Measurements from ENCODE around the gene WDR6. TPM values are rescaled to one million over a fixed set of nuclear protein-coding genes. Genes with fewer than 3 reads are reported as not detected.

The WDR6 gene
- total and polyA plus RNA-seq, 4 donors, result 29.4 to 50.9 (median 47.0) TPM

DNA sequence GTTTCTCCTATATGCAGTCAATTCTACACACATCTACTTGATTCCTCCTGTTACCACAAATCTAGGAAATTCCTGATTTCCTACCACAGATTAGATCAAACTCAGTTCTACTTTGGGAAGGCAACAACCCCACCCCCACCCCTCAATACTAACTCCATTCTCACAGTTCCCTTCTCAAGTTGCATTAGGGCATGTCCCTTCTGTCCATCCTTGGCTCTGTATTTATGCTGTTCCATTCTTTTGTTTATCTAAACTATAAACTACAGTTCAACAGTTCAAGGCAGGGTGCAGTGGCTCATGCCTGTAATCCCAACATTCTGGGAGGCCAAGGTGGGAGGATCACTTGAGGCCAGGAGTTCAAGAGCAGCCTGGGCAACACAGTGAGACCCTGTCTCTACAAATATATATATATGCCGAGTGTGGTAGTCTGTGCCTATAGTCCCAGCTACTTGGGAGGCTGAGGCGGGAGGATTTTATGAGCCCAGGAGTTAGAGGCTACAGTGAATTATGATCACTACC, 47.2 kb downstream of the WDR6 start:
- Histone ChIP-seq H3K27ac (ENCODE audit: low read depth in 1 of 2, low read length in 2 of 2) (no peak overlapping the region), H3K27me3 (ENCODE audit: control insufficient read depth in 4 of 4, insufficient read depth in 4 of 4, low read length in 3 of 4) (no peaks in the 10 kb centered on the region), H3K36me3 (ENCODE audit: control insufficient read depth in 4 of 4, insufficient read depth in 3 of 4, low read depth in 1 of 4, low read length in 3 of 4) (peaks cover 15 to 36% (median 32%) of the 10 kb centered on the region in 4 donors), H3K4me3 (ENCODE audit: low read depth in 1 of 3, low read length in 3 of 3) (no peak overlapping the region), H3K9me3 (ENCODE audit: control insufficient read depth in 4 of 4, low read length in 3 of 4) (no peaks in the 10 kb centered on the region), H3K9ac (ENCODE audit: low read depth in 1 of 2, low read length in 2 of 2) (no peak overlapping the region), H3K4me1 (ENCODE audit: control insufficient read depth in 4 of 4, insufficient read depth in 4 of 4, low read length in 3 of 4) (no peaks in the 10 kb centered on the region)
- TF ChIP-seq EGR1 (IDR thresholded peaks at IDR 0.05; ENCODE audit: low read depth in 2 of 2), result no peak
- TF ChIP-seq, protein P1, sequence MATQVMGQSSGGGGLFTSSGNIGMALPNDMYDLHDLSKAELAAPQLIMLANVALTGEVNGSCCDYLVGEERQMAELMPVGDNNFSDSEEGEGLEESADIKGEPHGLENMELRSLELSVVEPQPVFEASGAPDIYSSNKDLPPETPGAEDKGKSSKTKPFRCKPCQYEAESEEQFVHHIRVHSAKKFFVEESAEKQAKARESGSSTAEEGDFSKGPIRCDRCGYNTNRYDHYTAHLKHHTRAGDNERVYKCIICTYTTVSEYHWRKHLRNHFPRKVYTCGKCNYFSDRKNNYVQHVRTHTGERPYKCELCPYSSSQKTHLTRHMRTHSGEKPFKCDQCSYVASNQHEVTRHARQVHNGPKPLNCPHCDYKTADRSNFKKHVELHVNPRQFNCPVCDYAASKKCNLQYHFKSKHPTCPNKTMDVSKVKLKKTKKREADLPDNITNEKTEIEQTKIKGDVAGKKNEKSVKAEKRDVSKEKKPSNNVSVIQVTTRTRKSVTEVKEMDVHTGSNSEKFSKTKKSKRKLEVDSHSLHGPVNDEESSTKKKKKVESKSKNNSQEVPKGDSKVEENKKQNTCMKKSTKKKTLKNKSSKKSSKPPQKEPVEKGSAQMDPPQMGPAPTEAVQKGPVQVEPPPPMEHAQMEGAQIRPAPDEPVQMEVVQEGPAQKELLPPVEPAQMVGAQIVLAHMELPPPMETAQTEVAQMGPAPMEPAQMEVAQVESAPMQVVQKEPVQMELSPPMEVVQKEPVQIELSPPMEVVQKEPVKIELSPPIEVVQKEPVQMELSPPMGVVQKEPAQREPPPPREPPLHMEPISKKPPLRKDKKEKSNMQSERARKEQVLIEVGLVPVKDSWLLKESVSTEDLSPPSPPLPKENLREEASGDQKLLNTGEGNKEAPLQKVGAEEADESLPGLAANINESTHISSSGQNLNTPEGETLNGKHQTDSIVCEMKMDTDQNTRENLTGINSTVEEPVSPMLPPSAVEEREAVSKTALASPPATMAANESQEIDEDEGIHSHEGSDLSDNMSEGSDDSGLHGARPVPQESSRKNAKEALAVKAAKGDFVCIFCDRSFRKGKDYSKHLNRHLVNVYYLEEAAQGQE (IDR thresholded peaks at IDR 0.05), result no peak
- no peak for TF ChIP-seq FOXA1 (IDR thresholded peaks at IDR 0.05)
- TF ChIP-seq, protein P2, sequence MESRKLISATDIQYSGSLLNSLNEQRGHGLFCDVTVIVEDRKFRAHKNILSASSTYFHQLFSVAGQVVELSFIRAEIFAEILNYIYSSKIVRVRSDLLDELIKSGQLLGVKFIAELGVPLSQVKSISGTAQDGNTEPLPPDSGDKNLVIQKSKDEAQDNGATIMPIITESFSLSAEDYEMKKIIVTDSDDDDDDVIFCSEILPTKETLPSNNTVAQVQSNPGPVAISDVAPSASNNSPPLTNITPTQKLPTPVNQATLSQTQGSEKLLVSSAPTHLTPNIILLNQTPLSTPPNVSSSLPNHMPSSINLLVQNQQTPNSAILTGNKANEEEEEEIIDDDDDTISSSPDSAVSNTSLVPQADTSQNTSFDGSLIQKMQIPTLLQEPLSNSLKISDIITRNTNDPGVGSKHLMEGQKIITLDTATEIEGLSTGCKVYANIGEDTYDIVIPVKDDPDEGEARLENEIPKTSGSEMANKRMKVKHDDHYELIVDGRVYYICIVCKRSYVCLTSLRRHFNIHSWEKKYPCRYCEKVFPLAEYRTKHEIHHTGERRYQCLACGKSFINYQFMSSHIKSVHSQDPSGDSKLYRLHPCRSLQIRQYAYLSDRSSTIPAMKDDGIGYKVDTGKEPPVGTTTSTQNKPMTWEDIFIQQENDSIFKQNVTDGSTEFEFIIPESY (IDR thresholded peaks at IDR 0.05), result no peak
- TF ChIP-seq RAD21 (IDR thresholded peaks at IDR 0.05), result no peak
- no peak for DNase-seq (ENCODE audit: low spot score)
- WGBS, result 97% methylated on average over 2 of the region's 2 CpGs

- WGBS, result 98% methylated on average over 10 of the region's 10 CpGs
- no peak for TF ChIP-seq TAF1 (conservative IDR thresholded peaks at IDR 0.05)
- TF ChIP-seq ATF3 (IDR thresholded peaks at IDR 0.05), result no peak
- no peak for TF ChIP-seq GABPA (IDR thresholded peaks at IDR 0.05 in 1 of 2, conservative IDR thresholded peaks at IDR 0.05 in 1 of 2)
- TF ChIP-seq HNF4G (IDR thresholded peaks at IDR 0.05), result no peak
- TF ChIP-seq SP1 (IDR thresholded peaks at IDR 0.05), result no peak
- TF ChIP-seq RAD21 (IDR thresholded peaks at IDR 0.05), result no peak
- no peak for TF ChIP-seq JUND (IDR thresholded peaks at IDR 0.05)
- no peak for TF ChIP-seq CTCF (IDR thresholded peaks at IDR 0.05; ENCODE audit: low read depth, low read length, missing input control)
- no peaks in the 10 kb centered on the region for H3K4me1 ChIP-seq (ENCODE audit: control insufficient read depth in 4 of 4, insufficient read depth in 4 of 4, low read length in 3 of 4)
These were observed 50.1 kb downstream of the WDR6 start for GRCh38 chr3:49057268-49057667.

More at GRCh38 chr3:49057268-49057667, 50.1 kb downstream of the WDR6 start:
- H3K9ac ChIP-seq (ENCODE audit: low read depth in 1 of 2, low read length in 2 of 2), result no peak overlapping the region
- no peak for DNase-seq (ENCODE audit: low spot score)
- no peaks in the 10 kb centered on the region for H3K9me3 ChIP-seq (ENCODE audit: control insufficient read depth in 4 of 4, low read length in 3 of 4)
- no peak overlapping the region for H3K4me3 ChIP-seq (ENCODE audit: low read depth in 1 of 3, low read length in 3 of 3)
- H3K36me3 ChIP-seq (ENCODE audit: control insufficient read depth in 4 of 4, insufficient read depth in 3 of 4, low read depth in 1 of 4, low read length in 3 of 4), result peaks cover 16 to 36% (median 31%) of the 10 kb centered on the region in 4 donors
- H3K27ac ChIP-seq (ENCODE audit: low read depth in 1 of 2, low read length in 2 of 2), result no peak overlapping the region
- no peaks in the 10 kb centered on the region for H3K27me3 ChIP-seq (ENCODE audit: control insufficient read depth in 4 of 4, insufficient read depth in 4 of 4, low read length in 3 of 4)

Data from liver (tissue), 9 donors.